HEK293 (cell line): ENCODE data around the gene PDZD4.
A peak's percentile ranks its signal among the peaks of the same experiment; 100 is the strongest.

ENCODE experiments used
- GLIS2 ChIP-seq: fragments of 450-650 bp; formaldehyde crosslinking; IDR thresholded peaks from 2 replicates; pipeline ENCODE4 v1.5.1; 2016; ENCODE audit warnings: missing biosample characterization, missing genetic modification characterization
- KLF1 ChIP-seq: fragments of 450-650 bp; formaldehyde crosslinking; IDR thresholded peaks from 2 replicates; pipeline ENCODE4 v1.5.1; 2016; ENCODE audit warnings: missing biosample characterization, missing genetic modification characterization
- KLF10 ChIP-seq: fragments of 450-650 bp; IDR thresholded peaks from 2 replicates; pipeline ENCODE4 v1.5.1; 2018; ENCODE audit warnings: missing biosample characterization, mild to moderate bottlenecking, missing genetic modification characterization
- KLF9 ChIP-seq: fragments of 450-650 bp; formaldehyde crosslinking; IDR thresholded peaks from 2 replicates; pipeline ENCODE4 v1.5.1; 2016; ENCODE audit warnings: missing biosample characterization, missing genetic modification characterization, low read depth
- ZBTB21 ChIP-seq: fragments of 450-650 bp; formaldehyde crosslinking; IDR thresholded peaks from 2 replicates; pipeline ENCODE4 v1.5.1; 2017; ENCODE audit warnings: missing biosample characterization, missing genetic modification characterization
- ZBTB8A ChIP-seq: fragments of 450-650 bp; formaldehyde crosslinking; IDR thresholded peaks from 2 replicates; pipeline ENCODE4 v1.5.1; 2016; ENCODE audit warnings: missing biosample characterization, missing genetic modification characterization
- ZNF239 ChIP-seq: fragments of 450-650 bp; formaldehyde crosslinking; IDR thresholded peaks from 2 replicates; pipeline ENCODE4 v1.5.1; 2016; ENCODE audit warnings: missing biosample characterization, missing genetic modification characterization
- ZNF324 ChIP-seq: fragments of 450-650 bp; formaldehyde crosslinking; IDR thresholded peaks from 2 replicates; pipeline ENCODE4 v1.5.1; 2016; ENCODE audit warnings: missing biosample characterization, missing genetic modification characterization
- ZNF341 ChIP-seq: fragments of 450-650 bp; formaldehyde crosslinking; IDR thresholded peaks from 2 replicates; pipeline ENCODE4; 2016; ENCODE audit warnings: low read depth, missing biosample characterization, missing genetic modification characterization
- ZNF571 ChIP-seq: fragments of 450-650 bp; formaldehyde crosslinking; IDR thresholded peaks from 2 replicates; pipeline ENCODE4 v1.5.0; 2017; ENCODE audit warnings: missing biosample characterization, missing genetic modification characterization
- ZNF629 ChIP-seq: fragments of 450-650 bp; formaldehyde crosslinking; IDR thresholded peaks from 2 replicates; pipeline ENCODE4 v1.5.1; 2017; ENCODE audit warnings: missing biosample characterization, missing genetic modification characterization
- ZNF76 ChIP-seq: fragments of 450-650 bp; formaldehyde crosslinking; IDR thresholded peaks from 2 replicates; pipeline ENCODE4; 2016; ENCODE audit warnings: low read depth, missing biosample characterization, missing genetic modification characterization, borderline replicate concordance
- ZNF843 ChIP-seq: fragments of 450-650 bp; formaldehyde crosslinking; IDR thresholded peaks from 2 replicates; pipeline ENCODE4 v1.5.1; 2016; ENCODE audit warnings: missing biosample characterization, missing genetic modification characterization
- ZXDB ChIP-seq: fragments of 450-650 bp; formaldehyde crosslinking; IDR thresholded peaks from 2 replicates; pipeline ENCODE4 v1.5.1; 2016; ENCODE audit warnings: missing biosample characterization, missing genetic modification characterization
- TF ChIP-seq, protein P1 (sequence below): fragments of 450-650 bp; formaldehyde crosslinking; IDR thresholded peaks from 2 replicates; pipeline ENCODE4 v1.5.1; 2016; ENCODE audit warnings: missing biosample characterization, missing genetic modification characterization
- TF ChIP-seq, protein P2 (sequence below): fragments of 450-650 bp; formaldehyde crosslinking; IDR thresholded peaks from 2 replicates; pipeline ENCODE4 v1.5.1; 2016; ENCODE audit warnings: missing biosample characterization, missing genetic modification characterization
- TF ChIP-seq, protein P3 (sequence below): fragments of 450-650 bp; formaldehyde crosslinking; IDR thresholded peaks from 2 replicates; pipeline ENCODE4 v1.5.1; 2016; ENCODE audit warnings: missing biosample characterization, missing genetic modification characterization
- TF ChIP-seq, protein P4 (sequence below): IDR thresholded peaks from 2 replicates; pipeline ENCODE4 v1.6.1; 2011; ENCODE audit warnings: mild to moderate bottlenecking, low read depth, low read length, borderline replicate concordance
- TF ChIP-seq, protein P5 (sequence below): fragments of 450-650 bp; formaldehyde crosslinking; conservative IDR thresholded peaks from 2 replicates; pipeline ENCODE4 v1.5.1; 2016; ENCODE audit warnings: low read depth, missing biosample characterization, missing genetic modification characterization
- TF ChIP-seq, protein P6 (sequence below): fragments of 450-650 bp; formaldehyde crosslinking; optimal IDR thresholded peaks from 2 replicates; pipeline ENCODE3; 2016; ENCODE audit warnings: missing biosample characterization, mild to moderate bottlenecking, missing genetic modification characterization

The PDZD4 gene

GRCh38 chrX:153794018-153794896 lies 36.1 kb downstream of the PDZD4 start, which contains the start of the genes IDH3G and SSR4 (continued):
- TF ChIP-seq, protein P1, sequence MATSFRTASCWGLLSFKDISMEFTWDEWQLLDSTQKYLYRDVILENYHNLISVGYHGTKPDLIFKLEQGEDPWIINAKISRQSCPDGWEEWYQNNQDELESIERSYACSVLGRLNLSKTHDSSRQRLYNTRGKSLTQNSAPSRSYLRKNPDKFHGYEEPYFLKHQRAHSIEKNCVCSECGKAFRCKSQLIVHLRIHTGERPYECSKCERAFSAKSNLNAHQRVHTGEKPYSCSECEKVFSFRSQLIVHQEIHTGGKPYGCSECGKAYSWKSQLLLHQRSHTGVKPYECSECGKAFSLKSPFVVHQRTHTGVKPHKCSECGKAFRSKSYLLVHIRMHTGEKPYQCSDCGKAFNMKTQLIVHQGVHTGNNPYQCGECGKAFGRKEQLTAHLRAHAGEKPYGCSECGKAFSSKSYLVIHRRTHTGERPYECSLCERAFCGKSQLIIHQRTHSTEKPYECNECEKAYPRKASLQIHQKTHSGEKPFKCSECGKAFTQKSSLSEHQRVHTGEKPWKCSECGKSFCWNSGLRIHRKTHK (tag by site-specific recombination) = no peak
- TF ChIP-seq, protein P2, sequence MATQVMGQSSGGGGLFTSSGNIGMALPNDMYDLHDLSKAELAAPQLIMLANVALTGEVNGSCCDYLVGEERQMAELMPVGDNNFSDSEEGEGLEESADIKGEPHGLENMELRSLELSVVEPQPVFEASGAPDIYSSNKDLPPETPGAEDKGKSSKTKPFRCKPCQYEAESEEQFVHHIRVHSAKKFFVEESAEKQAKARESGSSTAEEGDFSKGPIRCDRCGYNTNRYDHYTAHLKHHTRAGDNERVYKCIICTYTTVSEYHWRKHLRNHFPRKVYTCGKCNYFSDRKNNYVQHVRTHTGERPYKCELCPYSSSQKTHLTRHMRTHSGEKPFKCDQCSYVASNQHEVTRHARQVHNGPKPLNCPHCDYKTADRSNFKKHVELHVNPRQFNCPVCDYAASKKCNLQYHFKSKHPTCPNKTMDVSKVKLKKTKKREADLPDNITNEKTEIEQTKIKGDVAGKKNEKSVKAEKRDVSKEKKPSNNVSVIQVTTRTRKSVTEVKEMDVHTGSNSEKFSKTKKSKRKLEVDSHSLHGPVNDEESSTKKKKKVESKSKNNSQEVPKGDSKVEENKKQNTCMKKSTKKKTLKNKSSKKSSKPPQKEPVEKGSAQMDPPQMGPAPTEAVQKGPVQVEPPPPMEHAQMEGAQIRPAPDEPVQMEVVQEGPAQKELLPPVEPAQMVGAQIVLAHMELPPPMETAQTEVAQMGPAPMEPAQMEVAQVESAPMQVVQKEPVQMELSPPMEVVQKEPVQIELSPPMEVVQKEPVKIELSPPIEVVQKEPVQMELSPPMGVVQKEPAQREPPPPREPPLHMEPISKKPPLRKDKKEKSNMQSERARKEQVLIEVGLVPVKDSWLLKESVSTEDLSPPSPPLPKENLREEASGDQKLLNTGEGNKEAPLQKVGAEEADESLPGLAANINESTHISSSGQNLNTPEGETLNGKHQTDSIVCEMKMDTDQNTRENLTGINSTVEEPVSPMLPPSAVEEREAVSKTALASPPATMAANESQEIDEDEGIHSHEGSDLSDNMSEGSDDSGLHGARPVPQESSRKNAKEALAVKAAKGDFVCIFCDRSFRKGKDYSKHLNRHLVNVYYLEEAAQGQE = peak; percentile 47; the same call in 1 of the 2 replicates
- TF ChIP-seq ZNF341 (tag by site-specific recombination) (peak; percentile 87), KLF1 (tag by site-specific recombination) (peak; percentile 5; the same call in 1 of the 2 replicates), ZNF239 (tag by site-specific recombination) (no peak), ZNF843 (tag by site-specific recombination) (peak; percentile 21; the same call in 1 of the 2 replicates), KLF10 (peak; percentile 83), ZNF324 (tag by site-specific recombination) (no peak; the same call in 1 of the 2 replicates), ZNF76 (tag by site-specific recombination) (peak; percentile 60; the same call in 1 of the 2 replicates), GLIS2 (tag by site-specific recombination) (peak; percentile 97), KLF9 (peak; percentile 90), ZXDB (peak; percentile 83), ZNF629 (tag by site-specific recombination) (peak; percentile 98), ZNF571 (tag by site-specific recombination) (no peak), ZBTB8A (tag by site-specific recombination) (0 out of 2 replicates have a peak, but pooled peaks have one; percentile 38), ZBTB21 (tag by site-specific recombination) (peak; percentile 95)
- TF ChIP-seq, protein P3, sequence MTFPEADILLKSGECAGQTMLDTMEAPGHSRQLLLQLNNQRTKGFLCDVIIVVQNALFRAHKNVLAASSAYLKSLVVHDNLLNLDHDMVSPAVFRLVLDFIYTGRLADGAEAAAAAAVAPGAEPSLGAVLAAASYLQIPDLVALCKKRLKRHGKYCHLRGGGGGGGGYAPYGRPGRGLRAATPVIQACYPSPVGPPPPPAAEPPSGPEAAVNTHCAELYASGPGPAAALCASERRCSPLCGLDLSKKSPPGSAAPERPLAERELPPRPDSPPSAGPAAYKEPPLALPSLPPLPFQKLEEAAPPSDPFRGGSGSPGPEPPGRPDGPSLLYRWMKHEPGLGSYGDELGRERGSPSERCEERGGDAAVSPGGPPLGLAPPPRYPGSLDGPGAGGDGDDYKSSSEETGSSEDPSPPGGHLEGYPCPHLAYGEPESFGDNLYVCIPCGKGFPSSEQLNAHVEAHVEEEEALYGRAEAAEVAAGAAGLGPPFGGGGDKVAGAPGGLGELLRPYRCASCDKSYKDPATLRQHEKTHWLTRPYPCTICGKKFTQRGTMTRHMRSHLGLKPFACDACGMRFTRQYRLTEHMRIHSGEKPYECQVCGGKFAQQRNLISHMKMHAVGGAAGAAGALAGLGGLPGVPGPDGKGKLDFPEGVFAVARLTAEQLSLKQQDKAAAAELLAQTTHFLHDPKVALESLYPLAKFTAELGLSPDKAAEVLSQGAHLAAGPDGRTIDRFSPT (tag by site-specific recombination) = peak; percentile 48; the same call in 1 of the 2 replicates
- TF ChIP-seq, protein P4, sequence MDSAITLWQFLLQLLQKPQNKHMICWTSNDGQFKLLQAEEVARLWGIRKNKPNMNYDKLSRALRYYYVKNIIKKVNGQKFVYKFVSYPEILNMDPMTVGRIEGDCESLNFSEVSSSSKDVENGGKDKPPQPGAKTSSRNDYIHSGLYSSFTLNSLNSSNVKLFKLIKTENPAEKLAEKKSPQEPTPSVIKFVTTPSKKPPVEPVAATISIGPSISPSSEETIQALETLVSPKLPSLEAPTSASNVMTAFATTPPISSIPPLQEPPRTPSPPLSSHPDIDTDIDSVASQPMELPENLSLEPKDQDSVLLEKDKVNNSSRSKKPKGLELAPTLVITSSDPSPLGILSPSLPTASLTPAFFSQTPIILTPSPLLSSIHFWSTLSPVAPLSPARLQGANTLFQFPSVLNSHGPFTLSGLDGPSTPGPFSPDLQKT = peak; percentile 54; the same call in 1 of the 2 replicates
- TF ChIP-seq, protein P5, sequence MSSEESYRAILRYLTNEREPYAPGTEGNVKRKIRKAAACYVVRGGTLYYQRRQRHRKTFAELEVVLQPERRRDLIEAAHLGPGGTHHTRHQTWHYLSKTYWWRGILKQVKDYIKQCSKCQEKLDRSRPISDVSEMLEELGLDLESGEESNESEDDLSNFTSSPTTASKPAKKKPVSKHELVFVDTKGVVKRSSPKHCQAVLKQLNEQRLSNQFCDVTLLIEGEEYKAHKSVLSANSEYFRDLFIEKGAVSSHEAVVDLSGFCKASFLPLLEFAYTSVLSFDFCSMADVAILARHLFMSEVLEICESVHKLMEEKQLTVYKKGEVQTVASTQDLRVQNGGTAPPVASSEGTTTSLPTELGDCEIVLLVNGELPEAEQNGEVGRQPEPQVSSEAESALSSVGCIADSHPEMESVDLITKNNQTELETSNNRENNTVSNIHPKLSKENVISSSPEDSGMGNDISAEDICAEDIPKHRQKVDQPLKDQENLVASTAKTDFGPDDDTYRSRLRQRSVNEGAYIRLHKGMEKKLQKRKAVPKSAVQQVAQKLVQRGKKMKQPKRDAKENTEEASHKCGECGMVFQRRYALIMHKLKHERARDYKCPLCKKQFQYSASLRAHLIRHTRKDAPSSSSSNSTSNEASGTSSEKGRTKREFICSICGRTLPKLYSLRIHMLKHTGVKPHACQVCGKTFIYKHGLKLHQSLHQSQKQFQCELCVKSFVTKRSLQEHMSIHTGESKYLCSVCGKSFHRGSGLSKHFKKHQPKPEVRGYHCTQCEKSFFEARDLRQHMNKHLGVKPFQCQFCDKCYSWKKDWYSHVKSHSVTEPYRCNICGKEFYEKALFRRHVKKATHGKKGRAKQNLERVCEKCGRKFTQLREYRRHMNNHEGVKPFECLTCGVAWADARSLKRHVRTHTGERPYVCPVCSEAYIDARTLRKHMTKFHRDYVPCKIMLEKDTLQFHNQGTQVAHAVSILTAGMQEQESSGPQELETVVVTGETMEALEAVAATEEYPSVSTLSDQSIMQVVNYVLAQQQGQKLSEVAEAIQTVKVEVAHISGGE = peak; percentile 31; the same call in 1 of the 2 replicates
- TF ChIP-seq, protein P6, sequence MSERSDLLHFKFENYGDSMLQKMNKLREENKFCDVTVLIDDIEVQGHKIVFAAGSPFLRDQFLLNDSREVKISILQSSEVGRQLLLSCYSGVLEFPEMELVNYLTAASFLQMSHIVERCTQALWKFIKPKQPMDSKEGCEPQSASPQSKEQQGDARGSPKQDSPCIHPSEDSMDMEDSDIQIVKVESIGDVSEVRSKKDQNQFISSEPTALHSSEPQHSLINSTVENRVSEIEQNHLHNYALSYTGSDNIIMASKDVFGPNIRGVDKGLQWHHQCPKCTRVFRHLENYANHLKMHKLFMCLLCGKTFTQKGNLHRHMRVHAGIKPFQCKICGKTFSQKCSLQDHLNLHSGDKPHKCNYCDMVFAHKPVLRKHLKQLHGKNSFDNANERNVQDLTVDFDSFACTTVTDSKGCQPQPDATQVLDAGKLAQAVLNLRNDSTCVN = peak; percentile 95
